Middle frontal gyrus (tissue), 1 donor: ENCODE measurements around the gene P2RY14.
"Not testable (repeated sequence)": the region's sequence is repeated elsewhere in the genome, so short reads cannot be mapped to it uniquely, and the experiment has no call there.

Experiments
- DNase-seq: peaks from one replicate; pipeline ENCODE4 v3.0.0-alpha.2; 2015; ENCODE audit warnings: low spot score; ENCODE audit errors: extremely low spot score

P2RY14 gene

GRCh38 chr3:151191095-151191494 lies 87.2 kb downstream of the P2RY14 start:
- DNase-seq: no peak

DNA sequence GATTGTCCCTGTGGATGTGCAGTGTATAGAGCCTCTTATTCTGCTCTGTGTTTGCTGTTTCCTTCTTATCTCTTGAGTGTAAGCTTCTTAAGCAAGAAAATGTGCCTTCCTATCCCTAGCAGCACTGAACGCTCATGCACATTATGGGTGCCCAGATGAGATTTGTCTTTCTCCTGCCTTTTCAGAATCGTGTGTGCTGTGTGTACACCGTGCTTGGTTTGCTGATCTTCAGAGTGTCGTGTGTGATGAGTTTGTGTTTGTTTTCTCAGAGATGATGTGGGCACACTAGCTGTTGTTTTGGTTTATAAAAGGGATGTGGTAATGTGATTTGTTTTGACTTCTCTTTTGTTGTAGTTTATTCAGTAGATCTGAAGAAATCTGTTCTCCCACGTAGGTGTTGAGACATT lies 95.1 kb downstream of the P2RY14 start:
- no peak for DNase-seq

DNA sequence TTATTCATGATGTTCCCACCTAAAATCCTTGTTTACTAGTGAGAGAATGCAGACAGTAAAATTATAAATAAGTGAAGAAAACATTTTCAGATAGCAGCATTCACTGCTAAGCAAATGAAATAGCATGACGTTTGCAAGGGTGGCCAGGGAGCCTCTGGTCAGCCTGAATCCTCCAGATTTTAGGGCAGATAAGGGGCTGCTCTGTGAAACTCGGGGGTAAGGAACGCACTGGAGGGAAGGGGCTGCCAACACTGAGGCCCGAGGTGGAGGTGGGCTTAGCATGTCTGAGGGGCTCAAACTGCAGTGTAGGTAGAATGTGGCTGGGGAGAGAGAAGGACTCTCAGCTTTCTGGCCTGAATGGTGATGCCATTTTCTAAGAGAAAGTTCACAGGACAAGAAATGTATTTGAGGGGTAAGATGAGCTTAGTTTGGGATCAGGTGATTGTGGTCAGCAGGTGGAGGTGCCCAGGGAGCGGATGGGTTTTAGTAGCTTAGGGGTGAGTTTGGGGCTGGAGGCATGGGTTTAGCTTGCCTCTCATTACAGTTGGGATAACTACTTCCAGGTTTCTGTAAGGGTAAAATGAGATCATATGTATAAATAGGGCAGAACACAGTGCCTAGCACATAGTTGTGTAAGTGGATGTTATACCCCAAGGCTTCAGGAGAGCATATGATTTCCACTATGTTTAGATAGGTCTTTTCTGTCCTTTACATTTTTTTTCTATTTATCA lies 95.8 kb downstream of the P2RY14 start:
- DNase-seq: no peak

- DNase-seq: no peak
Measured at GRCh38 chr3:151178208-151178845, 100.0 kb downstream of the P2RY14 start.

- no peak for DNase-seq
Measured at GRCh38 chr3:151175952-151176351, 102.4 kb downstream of the P2RY14 start.

GRCh38 chr3:151174351-151174750 lies 104.0 kb downstream of the P2RY14 start:
- no peak for DNase-seq

DNA sequence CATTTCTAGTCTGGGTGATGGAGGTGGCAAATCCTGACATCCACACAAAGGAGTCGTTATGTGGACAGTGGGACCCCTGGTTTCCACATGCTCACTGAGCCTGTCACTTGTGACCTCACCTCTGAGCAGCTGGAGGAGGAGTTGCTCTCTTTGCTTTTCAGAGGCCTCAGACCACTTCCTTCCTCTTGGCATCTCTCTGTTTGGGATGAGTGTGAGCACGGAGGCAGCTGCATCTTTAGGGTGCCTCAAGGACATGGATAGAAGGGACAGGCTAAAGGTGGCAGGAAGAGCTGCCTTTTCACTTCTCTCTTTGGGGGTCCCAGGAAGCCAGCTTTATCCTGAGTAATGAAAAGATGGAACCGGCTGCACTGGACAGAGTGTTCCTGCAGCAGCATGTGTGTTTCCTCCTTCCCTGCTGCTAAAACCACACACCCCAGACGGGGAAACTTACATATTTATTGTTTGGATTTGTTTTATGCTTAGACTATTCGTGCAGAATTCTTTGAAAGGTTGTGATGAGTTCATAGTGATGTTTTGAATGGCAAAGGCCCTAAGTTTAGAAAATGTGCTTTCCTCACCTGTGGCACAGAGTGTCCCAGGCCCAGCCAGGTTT lies 107.1 kb downstream of the P2RY14 start:
- no peak for DNase-seq

DNA sequence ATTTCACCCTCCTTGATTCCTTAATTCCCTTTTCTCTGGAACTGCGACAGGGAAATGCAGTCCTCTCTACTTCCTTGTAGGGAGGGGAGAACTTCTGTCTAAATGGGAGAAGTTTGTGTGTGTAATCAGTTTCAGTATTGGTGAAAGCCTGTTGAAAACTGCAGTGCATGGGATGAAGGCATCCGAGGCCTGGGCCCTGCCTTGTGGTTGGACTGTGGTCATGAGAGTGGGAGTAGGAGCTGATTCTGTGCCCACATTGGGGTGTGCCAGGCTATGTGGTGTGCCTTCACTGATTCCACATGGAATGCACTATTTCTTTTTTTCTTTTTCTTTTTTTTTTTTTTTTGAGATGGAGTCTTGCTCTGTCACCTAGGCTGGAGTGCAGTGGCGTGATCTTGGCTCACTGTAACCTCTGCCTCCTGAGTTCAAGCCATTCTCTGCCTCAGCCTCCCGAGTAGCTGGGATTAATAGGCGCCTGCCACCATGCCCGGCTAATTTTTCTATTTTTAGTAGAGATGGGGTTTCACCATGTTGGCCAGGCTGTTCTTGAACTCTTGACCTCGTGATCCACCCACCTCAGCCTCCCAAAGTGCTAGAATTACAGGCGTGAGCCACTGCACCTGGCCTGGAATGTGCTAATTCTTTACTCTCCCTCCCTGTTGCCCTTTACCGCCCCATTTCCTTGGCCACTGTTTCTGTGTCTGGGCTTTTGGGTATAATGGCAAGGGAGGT lies 108.2 kb downstream of the P2RY14 start:
- not testable (repeated sequence) for DNase-seq

DNA sequence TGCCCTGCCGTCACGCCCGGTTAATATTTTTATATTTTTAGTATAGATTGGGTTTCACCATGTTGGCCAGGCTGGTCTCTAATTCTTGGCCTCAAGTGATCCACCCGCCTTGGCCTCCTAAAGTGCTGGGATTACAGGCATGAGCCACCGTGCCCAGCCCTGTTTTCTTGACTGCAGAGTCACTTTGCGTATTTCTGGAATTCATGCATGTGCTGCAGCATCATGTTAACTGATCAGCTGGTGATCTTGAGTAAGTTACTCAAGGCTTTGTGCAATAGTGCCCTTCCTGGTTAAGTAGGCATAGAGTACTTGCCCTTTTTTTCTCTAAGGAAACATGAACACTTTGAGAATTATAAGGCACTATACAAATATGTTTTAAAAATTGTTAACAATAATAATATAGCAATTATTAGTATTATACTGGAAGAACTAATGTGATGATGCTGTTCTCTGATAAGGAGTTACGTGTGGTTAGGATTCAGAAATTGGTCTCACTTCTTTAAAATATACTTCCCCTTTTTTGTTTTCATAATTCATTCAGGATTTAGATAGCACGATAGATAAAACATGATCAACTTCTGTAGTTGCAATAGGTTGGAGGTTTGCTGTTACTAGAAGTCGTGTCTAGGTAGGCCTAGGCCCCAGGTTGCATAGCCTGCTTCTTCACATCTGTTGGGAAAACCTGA lies 108.9 kb downstream of the P2RY14 start:
- DNase-seq: no peak

DNA sequence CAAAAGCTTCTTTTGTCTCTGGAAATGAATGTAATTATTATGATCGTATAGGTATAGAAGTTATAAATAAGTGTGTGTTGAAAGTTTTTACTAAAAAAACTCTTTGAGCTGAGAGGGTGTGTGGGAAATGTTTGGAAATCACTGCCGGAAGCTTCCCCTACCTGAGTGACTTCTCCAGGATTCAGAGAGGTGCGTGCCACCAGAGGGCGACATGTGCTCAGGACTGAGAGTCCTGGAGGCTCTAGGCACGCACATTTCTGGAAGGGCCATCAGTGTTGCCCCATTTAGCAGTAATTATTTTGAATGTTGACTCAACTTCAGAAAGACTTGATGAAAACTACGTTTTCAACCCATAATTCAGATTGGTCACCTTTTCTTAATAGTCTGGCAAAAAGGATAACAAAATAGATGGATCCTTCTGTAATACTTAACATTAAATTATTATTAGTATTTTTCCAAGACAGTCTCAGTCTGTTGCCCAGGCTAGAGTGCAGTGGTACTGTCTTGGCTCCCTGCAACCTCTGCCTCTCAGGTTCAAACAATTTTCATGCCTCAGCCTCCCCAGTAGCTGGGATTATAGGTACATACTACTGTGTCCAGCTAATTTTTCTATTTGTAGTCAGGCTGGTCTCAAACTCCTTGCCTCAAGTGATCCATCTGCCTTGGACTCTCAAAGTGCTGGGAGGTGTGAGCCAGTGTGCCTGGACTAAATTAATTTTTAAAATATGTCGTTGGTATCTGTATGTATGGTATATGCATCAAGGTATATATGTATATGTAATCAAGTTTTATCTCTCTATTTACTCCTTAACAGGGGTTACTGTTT lies 109.9 kb downstream of the P2RY14 start:
- DNase-seq: peak; percentile 54

GRCh38 chr3:151166161-151166560 lies 112.2 kb downstream of the P2RY14 start:
- DNase-seq: no peak

DNA sequence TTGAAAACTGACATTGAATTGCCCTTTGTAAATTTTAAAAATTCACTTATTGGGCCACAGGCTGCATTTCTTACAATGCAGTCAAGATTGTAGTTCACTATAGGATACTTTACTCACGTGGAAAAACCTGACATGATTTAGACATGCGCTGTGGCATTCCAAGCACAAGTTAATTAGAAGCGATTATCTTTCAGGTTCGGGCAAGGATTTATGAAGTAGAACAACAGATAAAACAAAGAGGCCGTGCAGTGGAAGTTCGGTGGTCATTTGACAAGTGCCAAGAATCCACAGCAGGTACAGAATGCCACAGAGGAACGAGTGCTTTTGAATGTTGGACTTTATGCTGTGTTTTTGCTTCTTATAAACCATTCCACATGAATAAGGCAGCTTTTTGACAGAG lies 113.1 kb downstream of the P2RY14 start:
- no peak for DNase-seq
